Panc1 (cell line): ENCODE data around the gene CACNA1C. TPM values are rescaled to one million over a fixed set of nuclear protein-coding genes. Genes with fewer than 3 reads are reported as not detected.

ENCODE experiments used
- ATAC-seq: fragments of 200-7000 bp; cut with Tn5 transposase; 2 replicates; pipeline ENCODE4 v1.9.1; 2020; ENCODE audit warnings: mild to moderate bottlenecking, moderate library complexity
- BruUV-seq: library from RNA; stranded (reverse); fragments of 400-500 nt; replicated peaks from 2 replicates; lab custom pipeline; 2021; lab: Mats Ljungman, UMichigan
- CTCF ChIA-PET: fragments of 300-600 bp; sonication (Branson Sonifier 250); formaldehyde crosslinking; loops from one replicate; lab custom pipeline; 2022; ENCODE audit warnings: antibody characterized with exemption; lab: Charles Lee
- POLR2A ChIA-PET: fragments of 300-600 bp; sonication (Branson Sonifier 250); formaldehyde crosslinking; loops from one replicate; lab custom pipeline; 2022; ENCODE audit warnings: antibody characterized with exemption; lab: Charles Lee
- DNase-seq: peaks from one replicate; pipeline ENCODE4 v3.0.0-alpha.2; 2010; ENCODE audit warnings: low read depth, low spot score
- H3K27ac ChIP-seq: 2 replicates; pipeline ENCODE4 v1.5.1; 2011; ENCODE audit warnings: mild to moderate bottlenecking, low read length, inconsistent platforms
- H3K27me3 ChIP-seq: fragments of 200-500 bp; sonication (Bioruptor generic); 2 replicates; pipeline ENCODE4 v1.6.0; 2014; ENCODE audit warnings: low read length, inconsistent platforms; ENCODE audit not compliant: control insufficient read depth, insufficient read depth
- H3K36me3 ChIP-seq: fragments of 200-500 bp; sonication (Bioruptor generic); 2 replicates; pipeline ENCODE4 v1.5.1; 2014; ENCODE audit warnings: inconsistent platforms, mild to moderate bottlenecking, low read length, moderate library complexity; ENCODE audit not compliant: control insufficient read depth, insufficient read depth
- H3K4me1 ChIP-seq: 2 replicates; pipeline ENCODE4 v1.5.1; 2011; ENCODE audit warnings: inconsistent platforms, mild to moderate bottlenecking, low read length, moderate library complexity; ENCODE audit not compliant: control insufficient read depth, insufficient read depth
- H3K4me3 ChIP-seq, 2 experiments: 2 replicates each; pipeline ENCODE4 v1.5.1; 2011 to 2012; ENCODE audit warnings: low read depth in 2 of 2, low read length in 2 of 2, mild to moderate bottlenecking in 2 of 2, inconsistent platforms in 1 of 2, moderate library complexity in 1 of 2
- H3K9me3 ChIP-seq: fragments of 200-500 bp; sonication (Bioruptor generic); 2 replicates; pipeline ENCODE4 v1.5.1; 2014; ENCODE audit warnings: low read depth, mild to moderate bottlenecking, inconsistent platforms, low read length, moderate library complexity; ENCODE audit not compliant: control insufficient read depth, insufficient read depth
- POLR2AphosphoS5 ChIP-seq: IDR thresholded peaks from 2 replicates; pipeline ENCODE4 v1.6.1; 2012; ENCODE audit warnings: mild to moderate bottlenecking, low read depth, low read length, moderate library complexity
- SIN3A ChIP-seq: IDR thresholded peaks from 2 replicates; pipeline ENCODE4 v1.6.1; 2012; ENCODE audit warnings: low read depth, mild to moderate bottlenecking, low read length, moderate library complexity, borderline replicate concordance; ENCODE audit not compliant: insufficient read depth
- TCF7L2 ChIP-seq: IDR thresholded peaks from 2 replicates; pipeline ENCODE4 v1.6.1; 2011; ENCODE audit warnings: mild to moderate bottlenecking, low read depth, low read length, inconsistent platforms
- in situ Hi-C: cut with HindIII; loops from 2 replicates; pipeline ENCODE4 v1.10.0; 2016; ENCODE audit warnings: low sequenced_read_pairs, low pct_unique_long_range_greater_than_20kb
- intact Hi-C: fragments of 100-400 bp; cut with micrococcal nuclease; formaldehyde crosslinking; loops from one replicate; pipeline ENCODE4 v1.10.0; 2022; ENCODE audit not compliant: unreplicated experiment
- total RNA-seq: library from RNA; stranded (reverse); gene quantifications from one replicate; pipeline ENCODE4 v1.2.1, GENCODE V29; 2021; ENCODE audit not compliant: unreplicated experiment
- TF ChIP-seq, protein P1 (sequence below): fragments of 450-650 bp; IDR thresholded peaks from 2 replicates; pipeline ENCODE4 v1.5.1; 2017; ENCODE audit warnings: mild to moderate bottlenecking
- TF ChIP-seq, protein P2 (sequence below), 2 experiments: IDR thresholded peaks; 2 replicates each; pipeline ENCODE4 v1.6.1; 2011 to 2012; ENCODE audit warnings: low read depth in 2 of 2, control low read depth in 1 of 2, low read length in 1 of 2, mild to moderate bottlenecking in 1 of 2, moderate library complexity in 1 of 2; ENCODE audit not compliant: insufficient read depth in 1 of 2

The CACNA1C gene
- total RNA-seq, 1 experiment from 2014 or later: 0.03 TPM

DNA sequence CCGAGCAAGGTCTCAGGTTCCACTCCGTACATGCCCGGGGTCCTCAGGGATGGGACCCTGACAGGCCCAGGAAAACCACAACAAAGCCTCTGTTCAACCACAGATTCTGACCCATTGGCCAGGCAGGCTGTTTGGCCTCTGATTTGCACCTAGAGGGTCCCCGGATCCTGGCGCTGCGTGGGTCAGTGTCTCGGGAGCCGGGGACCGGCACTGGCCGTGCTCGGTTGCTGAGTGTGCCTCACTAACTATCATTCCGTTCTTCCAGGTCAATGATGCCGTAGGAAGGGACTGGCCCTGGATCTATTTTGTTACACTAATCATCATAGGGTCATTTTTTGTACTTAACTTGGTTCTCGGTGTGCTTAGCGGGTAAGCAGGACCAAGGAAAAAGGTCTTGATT, 451.8 kb downstream of the CACNA1C start:
- ChIA-PET POLR2A (no interaction called here), CTCF (no interaction called here)
- peaks cover 2% of the 10 kb centered on the region; the same call in 1 of the 2 replicates for H3K27me3 ChIP-seq
- DNase-seq (no peak), ATAC-seq (no peak)
- no peaks in the 10 kb centered on the region for H3K4me1 ChIP-seq
- no peak for TF ChIP-seq SIN3A
- TF ChIP-seq POLR2AphosphoS5: no peak
- in situ Hi-C loops: no loop called here
- no peak overlapping the region for H3K27ac ChIP-seq
- no peaks in the 10 kb centered on the region for H3K9me3 ChIP-seq
- no TSS peak for BruUV-seq
- no peaks in the 10 kb centered on the region for H3K36me3 ChIP-seq
- no peak overlapping the region for H3K4me3 ChIP-seq
- intact Hi-C loops: no loop called here

DNA sequence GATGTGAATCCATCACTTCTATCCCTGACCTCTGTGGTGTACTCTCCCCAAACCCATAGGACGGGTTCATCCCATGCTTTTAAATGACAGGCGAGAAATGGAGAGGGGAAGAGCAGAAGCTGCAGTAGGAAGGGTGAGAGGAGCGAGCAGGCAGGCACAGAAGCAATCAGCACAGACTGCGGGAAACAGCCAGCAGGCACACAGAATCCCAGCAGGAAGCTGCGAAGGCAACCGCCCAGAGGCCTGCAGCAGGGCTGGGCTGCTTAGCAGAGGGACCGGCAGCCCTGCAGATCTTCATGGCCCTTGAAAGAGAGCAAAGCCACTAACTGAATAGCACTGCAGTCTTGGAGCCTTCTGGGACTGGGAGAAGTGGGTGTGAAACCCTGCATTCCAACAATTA, 455.0 kb downstream of the CACNA1C start:
- POLR2A ChIA-PET: no interaction called here
- CTCF ChIA-PET: no interaction called here
- in situ Hi-C loops: no loop called here
- intact Hi-C loops: no loop called here
- ATAC-seq (no peak), DNase-seq (no peak)
- peaks cover 2% of the 10 kb centered on the region; the same call in 1 of the 2 replicates for H3K27me3 ChIP-seq
- BruUV-seq: no TSS peak
- H3K27ac ChIP-seq: no peak overlapping the region
- TF ChIP-seq, protein P1, sequence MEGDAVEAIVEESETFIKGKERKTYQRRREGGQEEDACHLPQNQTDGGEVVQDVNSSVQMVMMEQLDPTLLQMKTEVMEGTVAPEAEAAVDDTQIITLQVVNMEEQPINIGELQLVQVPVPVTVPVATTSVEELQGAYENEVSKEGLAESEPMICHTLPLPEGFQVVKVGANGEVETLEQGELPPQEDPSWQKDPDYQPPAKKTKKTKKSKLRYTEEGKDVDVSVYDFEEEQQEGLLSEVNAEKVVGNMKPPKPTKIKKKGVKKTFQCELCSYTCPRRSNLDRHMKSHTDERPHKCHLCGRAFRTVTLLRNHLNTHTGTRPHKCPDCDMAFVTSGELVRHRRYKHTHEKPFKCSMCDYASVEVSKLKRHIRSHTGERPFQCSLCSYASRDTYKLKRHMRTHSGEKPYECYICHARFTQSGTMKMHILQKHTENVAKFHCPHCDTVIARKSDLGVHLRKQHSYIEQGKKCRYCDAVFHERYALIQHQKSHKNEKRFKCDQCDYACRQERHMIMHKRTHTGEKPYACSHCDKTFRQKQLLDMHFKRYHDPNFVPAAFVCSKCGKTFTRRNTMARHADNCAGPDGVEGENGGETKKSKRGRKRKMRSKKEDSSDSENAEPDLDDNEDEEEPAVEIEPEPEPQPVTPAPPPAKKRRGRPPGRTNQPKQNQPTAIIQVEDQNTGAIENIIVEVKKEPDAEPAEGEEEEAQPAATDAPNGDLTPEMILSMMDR: no peak
- no peak for TF ChIP-seq SIN3A
- no peak overlapping the region for H3K4me3 ChIP-seq
- H3K4me1 ChIP-seq: no peaks in the 10 kb centered on the region
- no peaks in the 10 kb centered on the region for H3K9me3 ChIP-seq
- no peaks in the 10 kb centered on the region for H3K36me3 ChIP-seq

DNA sequence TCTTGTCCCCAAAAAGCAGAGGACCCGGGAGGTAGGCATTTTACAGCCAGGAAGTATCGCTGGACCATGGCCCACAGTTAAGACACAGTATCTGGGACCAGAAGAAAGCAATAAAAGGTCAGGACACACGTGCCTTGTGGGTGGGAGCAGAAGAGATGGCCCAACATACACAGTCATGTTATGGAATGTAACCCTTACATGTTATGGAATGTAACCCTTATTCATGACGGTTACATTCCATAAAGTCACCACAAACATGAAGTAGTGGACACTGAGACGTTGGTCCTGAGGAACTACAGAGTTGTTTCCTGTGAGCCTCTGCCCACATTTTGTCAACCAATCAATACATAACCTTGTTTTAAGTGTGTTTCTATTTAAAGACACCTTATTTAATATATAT, 456.4 kb downstream of the CACNA1C start:
- H3K9me3 ChIP-seq: no peaks in the 10 kb centered on the region
- POLR2A ChIA-PET: interaction anchor here (0.6 kb wide), 1 partner anchor 8 kb away, joined by 3 read pairs; no protein-coding TSS in a partner anchor
- CTCF ChIA-PET: no interaction called here
- in situ Hi-C loops: no loop called here
- no TSS peak for BruUV-seq
- ATAC-seq (no peak), DNase-seq (no peak)
- no peaks in the 10 kb centered on the region for H3K36me3 ChIP-seq
- H3K27me3 ChIP-seq: peaks cover 2% of the 10 kb centered on the region; the same call in 1 of the 2 replicates
- no peak overlapping the region for H3K27ac ChIP-seq
- intact Hi-C loops: no loop called here
- TF ChIP-seq, protein P1: no peak
- TF ChIP-seq POLR2AphosphoS5: no peak
- TF ChIP-seq, protein P2, sequence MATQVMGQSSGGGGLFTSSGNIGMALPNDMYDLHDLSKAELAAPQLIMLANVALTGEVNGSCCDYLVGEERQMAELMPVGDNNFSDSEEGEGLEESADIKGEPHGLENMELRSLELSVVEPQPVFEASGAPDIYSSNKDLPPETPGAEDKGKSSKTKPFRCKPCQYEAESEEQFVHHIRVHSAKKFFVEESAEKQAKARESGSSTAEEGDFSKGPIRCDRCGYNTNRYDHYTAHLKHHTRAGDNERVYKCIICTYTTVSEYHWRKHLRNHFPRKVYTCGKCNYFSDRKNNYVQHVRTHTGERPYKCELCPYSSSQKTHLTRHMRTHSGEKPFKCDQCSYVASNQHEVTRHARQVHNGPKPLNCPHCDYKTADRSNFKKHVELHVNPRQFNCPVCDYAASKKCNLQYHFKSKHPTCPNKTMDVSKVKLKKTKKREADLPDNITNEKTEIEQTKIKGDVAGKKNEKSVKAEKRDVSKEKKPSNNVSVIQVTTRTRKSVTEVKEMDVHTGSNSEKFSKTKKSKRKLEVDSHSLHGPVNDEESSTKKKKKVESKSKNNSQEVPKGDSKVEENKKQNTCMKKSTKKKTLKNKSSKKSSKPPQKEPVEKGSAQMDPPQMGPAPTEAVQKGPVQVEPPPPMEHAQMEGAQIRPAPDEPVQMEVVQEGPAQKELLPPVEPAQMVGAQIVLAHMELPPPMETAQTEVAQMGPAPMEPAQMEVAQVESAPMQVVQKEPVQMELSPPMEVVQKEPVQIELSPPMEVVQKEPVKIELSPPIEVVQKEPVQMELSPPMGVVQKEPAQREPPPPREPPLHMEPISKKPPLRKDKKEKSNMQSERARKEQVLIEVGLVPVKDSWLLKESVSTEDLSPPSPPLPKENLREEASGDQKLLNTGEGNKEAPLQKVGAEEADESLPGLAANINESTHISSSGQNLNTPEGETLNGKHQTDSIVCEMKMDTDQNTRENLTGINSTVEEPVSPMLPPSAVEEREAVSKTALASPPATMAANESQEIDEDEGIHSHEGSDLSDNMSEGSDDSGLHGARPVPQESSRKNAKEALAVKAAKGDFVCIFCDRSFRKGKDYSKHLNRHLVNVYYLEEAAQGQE (IDR thresholded peaks at IDR 0.05; ENCODE audit: insufficient read depth in 1 of 2, low read depth in 2 of 2, low read length in 1 of 2): no peak
- TF ChIP-seq TCF7L2: no peak
- no peak for TF ChIP-seq SIN3A
- H3K4me3 ChIP-seq: no peak overlapping the region
- no peaks in the 10 kb centered on the region for H3K4me1 ChIP-seq
